LHCN-M2 (cell line): ENCODE measurements around the gene PCBP1. TPM values are rescaled to one million over a fixed set of nuclear protein-coding genes. Genes with fewer than 3 reads are reported as not detected.
"Not testable (repeated sequence)": the region's sequence is repeated elsewhere in the genome, so short reads cannot be mapped to it uniquely, and the experiment has no call there.

Experiments used
- DNase-seq: peaks from one replicate; pipeline ENCODE4 v3.0.0-alpha.2; 2012; ENCODE audit warnings: low read depth
- total RNA-seq: library from RNA; depleted of rRNA; stranded (reverse); fragments of >200 nt; gene quantifications from 2 replicates; pipeline ENCODE4 v1.2.3, GENCODE V29; 2014; rRNA removed

PCBP1 gene
- total RNA-seq, 1 experiment from 2014 or later, result 49.7 TPM

DNA sequence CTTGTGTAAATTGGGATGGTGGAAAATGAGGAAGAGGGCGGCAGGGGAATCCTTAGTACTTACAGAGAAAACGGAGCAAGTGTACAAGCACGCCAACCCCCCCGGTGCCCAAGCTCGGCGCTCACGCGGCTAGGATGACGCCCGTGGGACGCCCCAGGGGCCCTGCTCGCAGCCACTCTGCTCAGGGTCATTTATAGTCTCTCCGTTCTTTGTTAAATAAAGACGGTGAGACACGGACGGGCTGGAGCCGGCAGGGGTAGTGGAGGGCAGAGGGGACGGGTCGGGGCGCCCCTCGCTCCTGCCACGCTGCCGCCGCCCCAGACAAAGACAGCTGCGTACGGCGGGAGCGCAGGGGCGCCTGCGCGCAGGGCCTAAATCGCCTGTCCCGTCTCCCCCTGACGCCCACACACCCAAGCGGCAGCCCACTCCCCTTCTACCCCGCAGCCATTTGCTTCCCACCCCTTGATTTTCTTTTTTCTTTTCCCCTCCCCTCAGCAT lies 37.8 kb downstream of the PCBP1 start:
- DNase-seq, result peak; percentile 52

- DNase-seq, result no peak
Observed at GRCh38 chr2:70125498-70125898, 38.2 kb downstream of the PCBP1 start.

DNA sequence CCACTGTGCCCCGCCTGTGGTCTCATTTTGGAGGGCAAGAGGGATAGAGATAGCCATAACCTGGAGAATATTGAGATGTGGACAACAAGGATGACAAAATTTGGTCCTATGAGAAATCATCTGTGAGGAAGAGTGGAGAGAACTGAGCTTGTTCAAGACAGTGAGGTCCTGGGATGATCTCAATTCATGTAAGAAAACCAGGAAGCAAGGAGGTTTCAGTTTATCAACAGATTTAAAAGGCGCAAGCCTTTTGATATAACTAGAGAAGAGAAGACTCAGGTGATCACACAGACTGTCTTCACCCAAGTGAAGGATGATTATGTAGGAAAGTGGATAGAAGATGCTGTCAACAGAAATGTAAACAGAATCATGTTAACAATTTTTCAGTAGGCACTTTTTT lies 39.1 kb downstream of the PCBP1 start:
- DNase-seq, result no peak

DNA sequence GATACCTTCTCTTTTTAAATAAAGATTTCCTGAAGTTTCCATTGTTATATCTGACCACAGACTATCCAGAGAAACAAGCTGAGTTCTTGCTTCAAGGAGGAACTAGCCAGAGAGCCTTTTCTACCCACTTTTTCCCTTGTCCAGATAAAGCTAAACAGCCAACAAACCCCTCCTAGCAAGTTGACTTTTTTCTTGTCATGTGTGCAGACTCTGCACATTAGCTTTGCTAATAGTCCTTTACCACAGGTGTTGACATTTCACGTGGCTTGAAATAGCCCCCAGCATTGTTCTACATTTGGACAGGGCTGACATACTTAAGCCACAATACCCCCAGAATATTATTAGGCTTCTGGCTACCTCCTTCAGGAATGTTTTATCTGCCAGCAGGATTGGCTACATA lies 40.7 kb downstream of the PCBP1 start:
- DNase-seq, result no peak

DNA sequence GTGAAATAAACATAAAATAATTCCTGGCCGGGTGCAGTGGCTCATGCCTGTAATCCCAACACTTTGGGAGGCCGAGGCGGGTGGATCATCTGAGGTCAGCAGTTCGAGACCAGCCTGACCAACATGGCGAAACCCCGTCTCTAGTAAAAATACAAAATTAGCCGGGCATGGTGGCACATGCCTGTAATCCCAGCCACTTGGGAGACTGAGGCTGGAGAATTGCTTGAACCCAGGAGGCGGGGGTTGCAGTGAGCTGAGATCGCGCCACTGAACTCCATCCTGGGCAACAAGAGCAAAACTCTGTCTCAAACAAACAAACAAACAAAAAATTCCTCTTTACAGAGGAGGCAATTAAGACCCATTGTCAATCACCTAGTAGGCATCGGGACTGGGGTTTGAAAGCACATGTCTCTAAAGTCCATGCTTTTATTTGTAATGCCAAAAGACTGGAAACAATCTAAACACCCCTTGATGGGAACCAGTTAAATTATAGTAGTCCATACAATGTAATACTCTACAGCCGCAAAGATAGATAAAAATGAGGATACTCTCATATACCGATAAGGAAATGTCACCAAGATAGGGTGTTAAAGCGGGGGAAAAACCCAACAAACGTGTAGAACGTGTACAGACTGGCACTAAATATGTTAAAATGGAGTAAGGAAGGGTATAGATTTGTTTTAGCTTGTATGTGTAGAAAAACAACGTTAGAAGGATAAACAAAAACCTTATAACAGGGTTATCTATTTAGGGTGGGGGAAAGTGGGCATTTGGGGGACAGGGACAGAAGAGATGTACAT lies 44.3 kb downstream of the PCBP1 start:
- DNase-seq, result not testable (repeated sequence)

GRCh38 chr2:70132244-70133126 lies 45.2 kb downstream of the PCBP1 start:
- DNase-seq, result peak; percentile 72

DNA sequence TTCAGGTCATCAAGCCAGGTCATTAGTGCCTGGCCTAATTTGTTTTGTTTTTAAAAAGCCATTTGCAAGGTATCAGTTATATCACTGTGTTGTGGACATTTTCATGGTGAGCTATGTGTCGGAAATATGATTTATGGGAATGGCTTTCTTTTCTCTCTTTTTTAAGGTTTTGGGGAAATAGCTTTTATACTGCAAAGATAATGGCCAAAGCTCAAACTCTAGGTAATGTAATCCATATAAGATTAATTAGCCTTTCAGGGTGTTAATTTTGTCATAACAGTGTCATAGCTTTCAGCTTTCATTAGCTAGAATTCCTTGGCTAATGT lies 45.8 kb downstream of the PCBP1 start:
- no peak for DNase-seq

GRCh38 chr2:70133491-70134322 lies 46.4 kb downstream of the PCBP1 start:
- no peak for DNase-seq

- DNase-seq, result not testable (repeated sequence)
Observed at GRCh38 chr2:70134323-70134983, 47.2 kb downstream of the PCBP1 start.

Other genes with a start within 250 kb of the PCBP1 start
- 88.6 and 93.7 TPM in 2 replicates for gene SNRNP27, start 193.5 kb upstream of the PCBP1 start, total RNA-seq
- 0.83 and 1.8 TPM in 2 replicates for gene MXD1, start 172.4 kb upstream of the PCBP1 start, total RNA-seq
- gene ASPRV1, start 125.8 kb upstream of the PCBP1 start, total RNA-seq, result 0.34 TPM in 1 of 2 replicates, not detected in the other
- 13.5 and 18.8 TPM in 2 replicates for gene C2orf42, start 103.5 kb downstream of the PCBP1 start, total RNA-seq
- gene TIA1, start 161.2 kb downstream of the PCBP1 start, total RNA-seq, result 64.1 and 76.2 TPM in 2 replicates
- gene PCYOX1, start 170.7 kb downstream of the PCBP1 start, total RNA-seq, result 37.5 and 43.9 TPM in 2 replicates
- gene SNRPG, start 206.3 kb downstream of the PCBP1 start, total RNA-seq, result 177 and 220 TPM in 2 replicates
- 49.0 and 50.8 TPM in 2 replicates for gene FAM136A, start 214.6 kb downstream of the PCBP1 start, total RNA-seq